Erythroblast (primary cell): ENCODE results near the gene TWIST2.

Source experiments
- GATA1 ChIP-seq: IDR thresholded peaks from 2 replicates; pipeline ENCODE4 v1.6.1; 2011; ENCODE audit warnings: low read depth, mild to moderate bottlenecking, control low read depth, low read length, moderate library complexity
- POLR2A ChIP-seq: IDR thresholded peaks from 2 replicates; pipeline ENCODE4 v1.6.1; 2011; ENCODE audit warnings: mild to moderate bottlenecking, low read length

DNA sequence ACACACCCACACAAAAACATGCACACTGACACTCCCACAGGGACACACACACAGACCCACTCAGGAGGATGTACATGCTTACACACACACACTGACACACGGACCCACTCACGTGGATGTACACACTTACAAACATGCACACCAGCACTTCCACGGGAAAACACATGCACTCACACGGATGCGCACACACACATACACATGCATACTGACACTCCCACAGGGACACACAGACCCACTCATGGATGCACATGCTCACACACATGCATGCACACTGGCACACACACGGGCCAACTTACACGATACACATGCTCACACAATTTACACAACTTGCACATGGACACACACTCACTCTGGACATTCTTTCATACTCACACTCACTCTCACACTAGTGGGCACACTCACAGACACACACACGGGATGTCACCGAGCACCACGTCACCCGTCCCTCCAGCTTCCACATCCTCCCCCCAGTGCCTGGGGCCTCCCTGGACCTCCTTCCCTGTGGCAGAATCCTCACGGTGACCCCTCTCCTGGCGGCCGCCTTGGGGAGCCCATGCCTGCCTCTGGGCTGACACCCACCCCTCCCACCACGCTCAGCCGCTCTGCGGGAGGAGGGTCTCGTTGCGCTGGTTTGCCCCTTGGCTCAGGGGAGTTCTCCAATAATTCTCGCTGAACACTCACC is 58.5 kb downstream of the TWIST2 start:
- TF ChIP-seq POLR2A: no peak
- TF ChIP-seq GATA1: no peak
